NCI-H1694 (cell line): ENCODE measurements around the gene NR0B1.

ENCODE experiments used
- DNase-seq: peaks from one replicate; lab custom pipeline; 2025; lab: John Stamatoyannopoulos, UW

Gene NR0B1

GRCh38 chrX:30262763-30263162 lies 46.4 kb downstream of the NR0B1 start:
- no peak for DNase-seq

- no peak for DNase-seq
Observed at GRCh38 chrX:30261012-30261411, 48.2 kb downstream of the NR0B1 start.

- DNase-seq = no peak
Observed at GRCh38 chrX:30259927-30260326, 49.3 kb downstream of the NR0B1 start.
